T-helper 17 cell (primary cell): ENCODE results near the gene NSD1. TPM values are rescaled to one million over a fixed set of nuclear protein-coding genes. Genes with fewer than 3 reads are reported as not detected.
"Not testable (repeated sequence)": the region's sequence is repeated elsewhere in the genome, so short reads cannot be mapped to it uniquely, and the experiment has no call there.

Source experiments
- ATAC-seq: fragments of 150-1000 bp; cut with Tn5 transposase; 2 replicates; pipeline ENCODE4 v1.10.0; 2021; ENCODE audit warnings: mild to moderate bottlenecking, moderate library complexity
- DNase-seq, 3 donors: peaks; one replicate each; pipeline versions ENCODE4 v3.0.0 to v3.0.0-alpha.2; 2020 to 2021
- H3K9me3 ChIP-seq: one replicate; pipeline ENCODE4 v1.7.0; 2013; ENCODE audit warnings: low read length, mild to moderate bottlenecking; ENCODE audit not compliant: control insufficient read depth, poor library complexity, severe bottlenecking
- H3K27ac Mint-ChIP-seq: one replicate; pipeline ENCODE4 v1.8.0; 2022; ENCODE audit warnings: mild to moderate bottlenecking, moderate library complexity, mixed read lengths
- H3K27me3 Mint-ChIP-seq: one replicate; pipeline ENCODE4 v1.8.0; 2022; ENCODE audit warnings: mixed read lengths
- H3K36me3 Mint-ChIP-seq: one replicate; pipeline ENCODE4 v1.8.0; 2022; ENCODE audit warnings: low read depth, mixed read lengths
- H3K4me1 Mint-ChIP-seq: one replicate; pipeline ENCODE4 v1.8.0; 2022; ENCODE audit warnings: mild to moderate bottlenecking, mixed read lengths
- H3K4me3 Mint-ChIP-seq: one replicate; pipeline ENCODE4 v1.8.0; 2022; ENCODE audit warnings: mild to moderate bottlenecking, moderate library complexity, mixed read lengths
- total RNA-seq, 4 donors: library from RNA in 2 of 4; stranded (reverse) in 2 of 4; gene quantifications; one replicate each; pipeline ENCODE4 v1.2.3 and lab custom pipeline; 2022 to 2026

Gene NSD1
- total RNA-seq, 2 donors from 2014 or later = 103 TPM

GRCh38 chr5:177343000-177343399, 209.4 kb downstream of the NSD1 start:
- peaks cover 21% of the 10 kb centered on the region for H3K4me1 Mint-ChIP-seq
- not testable (repeated sequence) for H3K9me3 ChIP-seq, DNase-seq, H3K27me3 Mint-ChIP-seq, ATAC-seq, H3K36me3 Mint-ChIP-seq, H3K4me3 Mint-ChIP-seq
- H3K27ac Mint-ChIP-seq = peak overlapping the region; percentile 49

- H3K4me1 Mint-ChIP-seq = peaks cover 21% of the 10 kb centered on the region
- no peak overlapping the region for H3K4me3 Mint-ChIP-seq
- ATAC-seq (no peak), DNase-seq (no peak)
- H3K27me3 Mint-ChIP-seq = no peaks in the 10 kb centered on the region
- peak overlapping the region; percentile 49 for H3K27ac Mint-ChIP-seq
- no peaks in the 10 kb centered on the region for H3K9me3 ChIP-seq
- H3K36me3 Mint-ChIP-seq = peaks cover 3% of the 10 kb centered on the region
Observed at GRCh38 chr5:177343777-177344176, 210.2 kb downstream of the NSD1 start.

- H3K36me3 Mint-ChIP-seq = peaks cover 5% of the 10 kb centered on the region
- no peaks in the 10 kb centered on the region for H3K27me3 Mint-ChIP-seq
- H3K9me3 ChIP-seq = no peaks in the 10 kb centered on the region
- peaks cover 28% of the 10 kb centered on the region for H3K4me1 Mint-ChIP-seq
- ATAC-seq = no peak
- H3K4me3 Mint-ChIP-seq = no peak overlapping the region
- no peak overlapping the region for H3K27ac Mint-ChIP-seq
- DNase-seq = no peak
Observed at GRCh38 chr5:177344891-177345290, 211.3 kb downstream of the NSD1 start.

GRCh38 chr5:177346820-177347219, 213.2 kb downstream of the NSD1 start:
- DNase-seq (no peak), ATAC-seq (no peak)
- H3K9me3 ChIP-seq = no peaks in the 10 kb centered on the region
- Mint-ChIP-seq H3K27me3 (no peaks in the 10 kb centered on the region), H3K36me3 (peaks cover 5% of the 10 kb centered on the region), H3K4me3 (no peak overlapping the region), H3K27ac (peak overlapping the region; percentile 67), H3K4me1 (peaks cover 29% of the 10 kb centered on the region)

DNA sequence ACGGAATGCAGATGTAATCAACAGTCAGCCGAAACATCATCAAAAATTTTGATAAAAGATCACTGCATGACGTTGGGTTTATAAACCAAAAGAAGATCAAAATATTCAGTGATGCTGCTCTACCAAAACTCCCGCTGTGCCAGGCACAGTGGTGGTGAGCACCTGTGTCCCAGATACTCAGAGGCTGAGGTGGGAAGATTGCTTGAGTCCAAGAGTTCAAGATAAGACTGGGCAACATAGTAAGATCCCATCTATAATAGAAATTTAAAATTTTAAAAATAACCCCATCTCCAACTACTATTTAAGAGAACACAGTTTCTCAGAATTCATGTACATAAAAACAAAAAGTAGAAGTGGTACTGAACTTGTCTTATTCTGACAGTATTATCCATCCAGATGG, 214.1 kb downstream of the NSD1 start:
- H3K36me3 Mint-ChIP-seq = peaks cover 5% of the 10 kb centered on the region
- H3K9me3 ChIP-seq = no peaks in the 10 kb centered on the region
- ATAC-seq (no peak), DNase-seq (no peak)
- peaks cover 32% of the 10 kb centered on the region for H3K4me1 Mint-ChIP-seq
- peak overlapping the region; percentile 67 for H3K27ac Mint-ChIP-seq
- no peak overlapping the region for H3K4me3 Mint-ChIP-seq
- no peaks in the 10 kb centered on the region for H3K27me3 Mint-ChIP-seq

GRCh38 chr5:177349362-177349647, 215.7 kb downstream of the NSD1 start:
- H3K4me1 Mint-ChIP-seq = peaks cover 27% of the 10 kb centered on the region
- H3K4me3 Mint-ChIP-seq = peak overlapping the region; percentile 98
- peak overlapping the region; percentile 88 for H3K27ac Mint-ChIP-seq
- no peak for DNase-seq
- H3K9me3 ChIP-seq = no peaks in the 10 kb centered on the region
- ATAC-seq = no peak
- no peaks in the 10 kb centered on the region for H3K27me3 Mint-ChIP-seq
- peaks cover 5% of the 10 kb centered on the region for H3K36me3 Mint-ChIP-seq

DNA sequence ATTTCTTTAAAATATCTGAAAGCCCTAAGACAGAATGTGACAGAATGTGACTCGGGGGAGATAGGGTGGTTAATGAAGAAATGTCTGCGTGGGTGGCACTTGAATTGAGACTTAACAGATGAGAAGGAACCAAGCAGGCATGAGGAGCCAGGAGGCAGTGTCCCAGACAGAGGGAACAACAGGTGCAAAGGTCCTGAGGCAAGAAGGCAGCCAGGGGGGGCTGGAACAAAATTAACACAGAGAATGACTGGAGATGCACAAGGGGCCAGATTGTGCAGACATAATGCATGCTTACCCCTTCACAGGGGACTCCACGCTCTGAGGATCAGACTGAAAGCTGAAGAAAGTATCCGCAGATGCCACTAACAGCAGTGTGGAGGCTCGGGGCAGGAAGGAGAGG, 216.2 kb downstream of the NSD1 start:
- H3K4me1 Mint-ChIP-seq = peaks cover 30% of the 10 kb centered on the region
- peaks cover 5% of the 10 kb centered on the region for H3K36me3 Mint-ChIP-seq
- H3K9me3 ChIP-seq = no peaks in the 10 kb centered on the region
- no peaks in the 10 kb centered on the region for H3K27me3 Mint-ChIP-seq
- H3K27ac Mint-ChIP-seq = peak overlapping the region; percentile 88
- ATAC-seq (no peak), DNase-seq (no peak)
- H3K4me3 Mint-ChIP-seq = peak overlapping the region; percentile 98

Other genes with a start within 250 kb of the NSD1 start
- gene HK3, start 234.4 kb upstream of the NSD1 start, total RNA-seq = 1 to 10 TPM; 1.2 to 4.6 TPM
- gene UIMC1, start 127.0 kb upstream of the NSD1 start, total RNA-seq = 10 to 100 TPM; 57.6 to 65.3 TPM
- gene ZNF346, start 111.1 kb upstream of the NSD1 start, total RNA-seq = 10 to 100 TPM; 14.9 to 18.4 TPM
- gene FGFR4, start 46.9 kb upstream of the NSD1 start, total RNA-seq = 1 to 10 TPM; 1.4 to 3.8 TPM
- 10 to 100 TPM in 1 of 2 donors, 1 to 10 TPM in 1; 8.8 to 17.6 TPM for gene RAB24, start 169.9 kb downstream of the NSD1 start, total RNA-seq
- 10 to 100 TPM; 44.9 to 55.8 TPM for gene PRELID1, start 170.0 kb downstream of the NSD1 start, total RNA-seq
- 10 to 100 TPM in 1 of 2 donors, 1 to 10 TPM in 1; 8.7 to 11.8 TPM for gene MXD3, start 178.1 kb downstream of the NSD1 start, total RNA-seq
- 10 to 100 TPM; 75.5 to 89.8 TPM for gene LMAN2, start 217.9 kb downstream of the NSD1 start, total RNA-seq
- 100 to 1,000 TPM in 1 of 2 donors, 10 to 100 TPM in 1; 76.7 to 110 TPM for gene RGS14, start 224.2 kb downstream of the NSD1 start, total RNA-seq